ENCODE results near the gene MARVELD1. TPM values are rescaled to one million over a fixed set of nuclear protein-coding genes. Genes with fewer than 3 reads are reported as not detected.

MARVELD1 gene
- total and polyA plus RNA-seq, 2 of the 4 experiments (the other 2 are of a cell fraction): 12.0 to 68.1 TPM

- no peak for TF ChIP-seq POLR2A (IDR thresholded peaks at IDR 0.05; ENCODE audit: low read depth, low read length)
- TF ChIP-seq USF2 (IDR thresholded peaks at IDR 0.05; ENCODE audit: low read depth, low read length): no peak
- TF ChIP-seq ELK1 (IDR thresholded peaks at IDR 0.05; ENCODE audit: borderline replicate concordance, low read depth, low read length): no peak
- no peak for TF ChIP-seq MXI1 (IDR thresholded peaks at IDR 0.05; ENCODE audit: borderline replicate concordance, low read depth, low read length)
- H3K79me1 ChIP-seq (ENCODE audit: low read depth in 1 of 2, low read length in 2 of 2): no peaks in the 10 kb centered on the region
- H4K5ac ChIP-seq (ENCODE audit: low read depth, low read length): no peak overlapping the region
- no peak overlapping the region for H3K4ac ChIP-seq (ENCODE audit: low read depth, low read length)
- H3K27ac ChIP-seq (ENCODE audit: insufficient read depth, low read length): no peak overlapping the region
- H4K20me1 ChIP-seq (ENCODE audit: insufficient read depth, low read length): no peaks in the 10 kb centered on the region
- no TSS peak for BruUV-seq (replicated peaks)
- no peak overlapping the region for H2AK9ac ChIP-seq (replicated peaks; ENCODE audit: low read depth, low read length, poor library complexity)
- no peak overlapping the region for H3K14ac ChIP-seq (replicated peaks; ENCODE audit: low read depth, low read length)
- CTCF ChIA-PET: interaction anchor here (1.1 kb wide), 1 partner anchor 106 kb away, joined by 3 read pairs; no protein-coding TSS in a partner anchor
- 52% methylated on average over 4 of the region's 5 CpGs; no CpG with 5 or more reads in 1 of the 2 experiments for WGBS, 2 experiments (ENCODE audit: extremely low coverage in 2 of 2, insufficient read length in 1 of 2)
- H3K18ac ChIP-seq (ENCODE audit: low read depth, low read length): no peak overlapping the region
- H2BK15ac ChIP-seq (ENCODE audit: low read depth, low read length): no peak overlapping the region
- no peaks in the 10 kb centered on the region for H3K9me3 ChIP-seq (ENCODE audit: control insufficient read depth, insufficient read depth, low read length)
- no peak overlapping the region for H2BK5ac ChIP-seq (ENCODE audit: low read depth, low read length, poor library complexity, severe bottlenecking)
- H3K56ac ChIP-seq (ENCODE audit: extremely low read depth, insufficient read depth, low read length): no peak overlapping the region
- H3K27me3 ChIP-seq (ENCODE audit: control insufficient read depth, insufficient read depth, low read length): no peaks in the 10 kb centered on the region
- H2BK120ac ChIP-seq (ENCODE audit: low read depth, low read length): no peak overlapping the region
- H4K91ac ChIP-seq (ENCODE audit: insufficient read depth, low read depth, low read length): no peak overlapping the region
- ATAC-seq (ENCODE audit: low read depth) (peak; percentile 63), DNase-seq (no peak)
- intact Hi-C loops (cut with micrococcal nuclease): no loop called here
- no peak overlapping the region for H3K4me3 ChIP-seq (ENCODE audit: insufficient read depth, low read depth, low read length)
- no peak overlapping the region for H2BK20ac ChIP-seq (ENCODE audit: low read depth, low read length)
- H3K4me1 ChIP-seq (ENCODE audit: control insufficient read depth, insufficient read depth, low read length): no peaks in the 10 kb centered on the region
- H3K9me1 ChIP-seq (ENCODE audit: insufficient read depth, low read length): no peaks in the 10 kb centered on the region
- no peak overlapping the region for H3K4me2 ChIP-seq (ENCODE audit: low read depth, low read length)
- H3K36me3 ChIP-seq (ENCODE audit: control insufficient read depth, insufficient read depth, low read length): peaks cover 21% of the 10 kb centered on the region
- H3K9ac ChIP-seq (ENCODE audit: low read depth, low read length): no peak overlapping the region
- H4K8ac ChIP-seq (ENCODE audit: low read depth in 2 of 2, low read length in 2 of 2): no peak overlapping the region
- in situ Hi-C loops (cut with MboI; ENCODE audit: low sequenced_read_pairs): no loop called here
- POLR2A ChIA-PET (ENCODE audit: unreplicated experiment): interaction anchor here (0.6 kb wide), 1 partner anchor 111 kb away, joined by 4 read pairs; no protein-coding TSS in a partner anchor
- dilution Hi-C loops (cut with HindIII; ENCODE audit: low sequenced_read_pairs, unreplicated experiment): no loop called here
- no peak overlapping the region for H2AFZ ChIP-seq (replicated peaks; ENCODE audit: low read length, poor library complexity)
- H2AK5ac ChIP-seq (ENCODE audit: low read depth, low read length): no peak overlapping the region
- H3K23ac ChIP-seq (ENCODE audit: low read depth, low read length): no peak overlapping the region
These were observed 49.3 kb downstream of the MARVELD1 start for GRCh38 chr10:97762816-97763215.

Measured in IMR-90 (cell line).